Activated gamma-delta T cell treated with Interleukin-2 at 50 U/mL for 16 hours (primary cell): ENCODE data around the gene PML.

Source experiments
- DNase-seq: peaks from one replicate; pipeline ENCODE4 v3.0.0-alpha.2; 2020

The PML gene

DNA sequence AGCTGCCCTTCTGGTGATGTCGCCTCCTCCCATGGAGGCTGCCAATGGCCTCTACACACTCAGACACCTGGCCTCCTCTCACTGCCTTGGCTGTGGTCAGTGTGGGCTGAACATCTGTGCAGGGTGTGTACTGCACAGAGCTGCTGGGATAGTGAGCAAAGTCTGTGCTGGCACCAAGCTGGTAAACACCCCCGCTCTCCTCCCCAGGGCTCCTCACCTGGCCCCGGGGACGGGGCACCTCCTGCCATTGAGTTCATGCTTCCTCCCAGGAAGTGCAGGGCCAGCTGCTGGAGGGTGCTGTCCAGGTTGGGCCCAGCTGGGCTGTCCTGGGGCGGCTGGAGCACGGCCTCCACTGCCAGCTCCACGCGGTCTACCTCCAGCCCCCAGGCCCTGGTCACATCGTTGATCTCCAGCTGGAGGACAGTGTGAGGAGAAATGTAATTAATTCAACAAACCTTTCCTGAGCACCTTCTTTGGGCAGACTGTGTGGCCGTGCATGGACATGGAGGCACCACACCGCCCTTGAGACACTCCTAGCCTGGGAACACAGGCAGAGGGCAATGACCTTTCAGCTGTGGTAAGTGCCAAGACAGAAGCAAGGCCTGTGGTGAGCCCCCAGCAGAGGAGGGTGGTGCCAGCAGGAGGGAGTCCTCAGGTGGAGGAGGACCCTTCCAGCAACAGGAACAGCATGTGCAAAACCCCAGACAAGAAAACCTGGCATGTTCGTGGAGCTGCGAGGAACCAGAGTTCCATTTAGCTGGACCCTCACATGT, 9.2 kb upstream of the PML start:
- DNase-seq = no peak

DNA sequence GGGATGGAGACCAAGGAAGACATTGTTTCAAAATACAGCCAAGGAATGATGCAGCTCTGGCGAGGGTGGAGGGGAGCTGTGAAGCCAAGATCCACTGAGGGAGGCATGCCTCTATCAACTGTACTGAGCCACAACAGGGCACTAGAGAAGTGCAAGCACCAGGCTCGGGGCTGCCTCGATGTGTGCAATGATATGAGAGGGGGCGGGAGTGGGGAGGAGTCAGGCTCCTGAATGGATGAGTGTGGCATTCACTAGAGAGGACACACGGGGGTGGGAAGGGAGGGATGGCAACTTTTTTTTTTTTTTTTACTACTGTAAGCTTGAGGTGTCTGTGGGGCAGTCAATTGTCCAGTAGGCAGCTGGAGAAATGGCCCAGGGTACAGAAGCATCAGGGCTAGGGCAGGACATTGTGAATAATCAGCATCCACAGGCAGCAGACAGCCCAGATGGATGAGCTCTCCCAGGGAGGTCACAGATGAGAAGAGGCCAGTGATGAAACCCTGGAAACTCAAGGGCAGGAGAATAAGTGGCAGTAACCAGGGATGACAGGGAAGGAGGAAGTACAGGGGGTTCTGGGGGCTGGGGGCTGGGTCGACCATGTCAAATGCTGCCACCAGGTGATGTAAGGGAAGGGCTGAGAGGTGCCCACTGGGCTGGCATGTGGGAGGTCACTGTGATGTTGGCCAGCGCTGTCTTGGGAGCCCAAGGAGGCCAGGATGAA, 8.3 kb upstream of the PML start:
- no peak for DNase-seq

DNA sequence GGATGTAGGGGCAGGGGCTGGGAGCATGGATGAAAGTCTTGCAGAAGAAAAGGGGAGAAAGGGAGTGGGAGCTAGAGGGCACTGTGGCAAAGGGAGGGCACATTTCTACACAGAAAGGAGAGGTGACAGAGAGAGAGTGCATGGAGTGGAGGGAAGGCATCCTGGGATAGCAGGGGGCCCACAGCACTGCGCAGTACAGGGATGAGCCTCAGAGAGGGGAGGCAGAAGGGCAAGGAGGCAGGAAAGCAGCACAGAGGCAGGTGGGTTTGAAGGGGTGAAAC, 7.8 kb upstream of the PML start:
- no peak for DNase-seq

DNA sequence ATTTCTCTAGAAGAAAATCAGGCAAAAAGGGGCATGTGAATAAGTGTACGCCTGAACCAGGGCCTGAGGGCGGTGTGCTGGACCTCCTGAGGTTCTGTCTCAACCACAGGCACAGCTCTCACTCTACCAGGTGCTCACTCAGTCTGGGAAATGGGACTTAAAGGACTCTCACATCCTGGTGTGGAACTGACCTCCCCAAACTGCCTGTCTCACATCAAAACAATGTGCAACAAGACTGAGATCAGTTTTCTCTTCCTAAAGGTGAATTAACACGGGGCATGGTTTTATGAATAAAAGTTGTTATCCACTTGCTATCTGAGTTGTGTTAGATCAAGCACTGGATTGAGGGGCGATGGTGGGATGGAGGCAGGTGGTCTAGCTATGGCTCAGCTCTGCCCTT, 7.3 kb upstream of the PML start:
- DNase-seq = no peak

DNA sequence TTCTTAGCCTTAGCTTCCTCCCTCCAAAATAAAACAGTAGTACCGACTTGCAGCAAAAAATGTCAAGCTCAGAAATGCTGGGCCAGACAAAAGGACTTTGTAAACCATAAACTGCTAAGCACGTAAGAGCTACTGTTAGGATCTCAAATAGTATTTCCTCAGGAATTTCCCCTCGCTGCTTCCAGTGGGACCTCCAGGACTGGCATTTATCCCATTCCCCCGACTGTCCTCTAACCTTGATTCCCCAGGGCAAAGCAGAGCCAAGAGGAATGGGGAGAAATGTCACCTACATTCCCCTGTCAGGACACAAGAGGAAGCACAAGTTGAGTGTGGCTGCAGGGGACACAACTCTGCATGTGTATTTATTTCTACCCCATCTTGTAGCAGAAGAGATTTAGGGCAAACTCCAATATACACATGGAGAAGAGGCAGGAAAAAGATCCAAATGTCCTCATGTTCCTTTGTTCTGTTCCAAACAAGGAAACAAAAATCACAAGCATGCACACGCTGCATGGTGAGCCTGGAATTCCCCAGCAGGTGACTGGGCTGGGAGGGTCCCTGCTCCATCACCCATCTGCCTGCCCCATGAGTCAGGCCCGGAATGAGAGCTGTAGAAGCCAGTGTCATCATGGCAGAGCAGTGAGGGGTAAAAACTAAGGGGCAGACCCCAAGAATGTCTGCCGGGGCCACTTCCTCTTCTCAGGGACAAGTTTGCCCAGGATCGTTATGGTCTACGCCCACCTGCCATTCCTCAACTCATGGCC, 6.7 kb upstream of the PML start:
- no peak for DNase-seq

DNA sequence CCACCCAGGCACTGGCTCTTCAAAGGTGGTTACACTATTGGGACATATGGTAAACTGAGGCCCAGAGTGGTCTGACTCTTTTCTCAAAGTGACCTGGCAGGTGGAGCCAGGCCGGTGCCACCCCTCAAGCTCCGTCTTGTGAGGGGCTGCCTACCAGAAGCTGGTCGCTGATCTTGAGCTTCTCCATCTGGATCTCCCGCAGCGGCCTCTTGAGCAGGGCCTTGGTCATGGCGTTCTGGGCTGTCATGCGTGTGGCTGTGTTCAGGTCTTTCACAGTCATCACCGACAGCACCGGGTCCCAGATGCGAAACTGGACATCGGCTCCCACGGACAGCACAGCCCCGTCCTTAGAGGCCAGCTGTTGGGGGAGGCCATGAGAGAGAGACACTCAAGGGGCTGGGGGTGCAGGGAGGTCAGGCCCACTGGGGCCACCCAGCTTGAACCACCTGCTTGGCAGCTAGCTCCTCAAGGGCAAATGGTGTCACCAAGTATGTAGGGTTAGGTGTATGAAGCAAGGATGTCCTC, 6.0 kb upstream of the PML start:
- DNase-seq = no peak

DNA sequence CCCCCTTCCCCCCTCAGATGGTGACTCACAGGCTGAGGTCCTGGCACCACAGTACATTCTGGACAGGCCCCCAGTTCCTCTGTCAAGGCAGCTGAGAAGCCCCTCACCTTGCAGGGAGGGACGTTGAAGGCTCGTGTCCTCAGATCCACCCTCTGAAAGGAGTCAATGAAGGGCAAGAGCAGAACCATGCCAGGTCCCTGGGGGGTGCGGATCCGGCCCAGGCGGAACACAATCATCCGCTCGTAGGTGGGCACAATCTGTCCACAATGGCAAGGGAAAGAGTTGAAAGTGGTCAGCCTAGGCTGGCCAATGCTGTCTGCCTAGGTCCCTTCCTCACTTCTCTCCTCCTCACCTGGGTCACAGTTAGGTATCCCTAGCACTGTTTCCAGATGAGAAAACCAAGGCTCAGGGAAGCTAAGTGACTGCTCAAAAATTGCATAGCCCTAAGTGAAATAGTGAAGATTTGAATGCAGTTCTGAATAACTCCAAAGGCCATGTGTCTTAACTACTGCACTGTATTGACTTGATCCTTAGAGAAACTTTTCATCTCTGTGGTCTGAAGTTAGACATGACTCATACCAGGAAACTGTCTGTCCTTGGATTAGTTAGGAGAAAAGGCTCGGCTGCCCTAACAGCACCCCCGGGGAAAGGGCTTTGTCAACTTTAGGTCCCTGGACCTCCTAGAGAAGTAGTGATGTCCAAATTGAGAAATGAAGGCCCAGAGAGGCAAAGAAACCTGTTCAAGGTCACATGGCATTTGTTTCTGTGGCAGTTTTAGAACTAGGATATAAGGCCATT, 5.3 kb upstream of the PML start:
- DNase-seq = no peak

DNA sequence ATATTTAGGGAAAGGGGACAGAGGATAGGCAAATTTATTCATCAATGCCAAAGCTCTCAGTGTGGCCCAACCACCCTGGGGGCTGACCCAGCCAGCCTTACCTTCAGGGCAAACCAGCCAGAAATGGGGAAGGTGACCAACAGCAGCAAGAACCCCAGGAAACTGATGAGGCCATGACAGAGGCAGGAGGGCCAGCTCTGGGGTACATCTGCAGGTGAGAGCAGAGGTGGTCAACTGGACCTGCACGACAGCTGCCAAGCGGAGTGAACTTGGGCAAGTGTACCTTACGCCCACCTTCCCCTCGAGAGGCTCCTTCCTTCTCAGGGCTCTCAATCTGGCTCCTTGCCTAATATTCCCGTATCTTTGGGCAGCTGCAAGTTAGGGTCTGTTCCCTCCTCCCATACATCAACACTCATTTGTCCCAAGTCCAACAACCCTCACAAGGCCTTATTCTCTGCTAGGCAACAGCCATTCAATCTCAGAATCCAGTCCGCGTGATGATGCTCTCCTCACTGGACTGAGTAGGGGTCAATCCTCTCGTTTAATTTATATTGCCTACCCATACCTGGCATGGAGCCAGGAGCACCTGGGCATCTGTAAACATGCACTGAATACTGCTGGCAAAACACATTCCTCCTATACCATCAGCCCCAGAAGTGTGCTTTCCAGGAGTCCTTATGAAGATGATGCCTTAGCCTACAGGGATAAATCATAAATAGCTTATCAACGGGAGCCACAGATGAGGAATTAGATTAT, 4.1 kb upstream of the PML start:
- no peak for DNase-seq

DNA sequence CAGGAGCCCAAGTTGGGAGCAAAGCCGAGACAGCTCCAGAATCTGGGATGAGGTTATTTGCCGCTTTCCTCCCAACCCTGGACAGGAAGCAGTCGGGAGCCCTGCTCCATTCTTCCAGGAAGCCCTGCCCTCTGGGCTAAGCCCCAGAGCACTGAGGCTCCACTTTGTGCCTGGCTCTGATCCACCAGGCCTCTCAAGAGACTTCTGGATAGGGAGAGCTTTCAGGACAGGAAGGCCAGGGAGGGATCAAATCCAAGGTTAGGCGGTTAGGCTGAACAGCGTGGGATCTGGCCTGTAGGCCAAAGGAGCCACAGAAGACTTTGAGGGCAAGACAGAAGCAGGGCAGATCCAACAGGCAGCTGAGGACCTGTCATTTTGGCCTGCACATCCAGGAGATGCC, 3.3 kb upstream of the PML start:
- DNase-seq = no peak

DNA sequence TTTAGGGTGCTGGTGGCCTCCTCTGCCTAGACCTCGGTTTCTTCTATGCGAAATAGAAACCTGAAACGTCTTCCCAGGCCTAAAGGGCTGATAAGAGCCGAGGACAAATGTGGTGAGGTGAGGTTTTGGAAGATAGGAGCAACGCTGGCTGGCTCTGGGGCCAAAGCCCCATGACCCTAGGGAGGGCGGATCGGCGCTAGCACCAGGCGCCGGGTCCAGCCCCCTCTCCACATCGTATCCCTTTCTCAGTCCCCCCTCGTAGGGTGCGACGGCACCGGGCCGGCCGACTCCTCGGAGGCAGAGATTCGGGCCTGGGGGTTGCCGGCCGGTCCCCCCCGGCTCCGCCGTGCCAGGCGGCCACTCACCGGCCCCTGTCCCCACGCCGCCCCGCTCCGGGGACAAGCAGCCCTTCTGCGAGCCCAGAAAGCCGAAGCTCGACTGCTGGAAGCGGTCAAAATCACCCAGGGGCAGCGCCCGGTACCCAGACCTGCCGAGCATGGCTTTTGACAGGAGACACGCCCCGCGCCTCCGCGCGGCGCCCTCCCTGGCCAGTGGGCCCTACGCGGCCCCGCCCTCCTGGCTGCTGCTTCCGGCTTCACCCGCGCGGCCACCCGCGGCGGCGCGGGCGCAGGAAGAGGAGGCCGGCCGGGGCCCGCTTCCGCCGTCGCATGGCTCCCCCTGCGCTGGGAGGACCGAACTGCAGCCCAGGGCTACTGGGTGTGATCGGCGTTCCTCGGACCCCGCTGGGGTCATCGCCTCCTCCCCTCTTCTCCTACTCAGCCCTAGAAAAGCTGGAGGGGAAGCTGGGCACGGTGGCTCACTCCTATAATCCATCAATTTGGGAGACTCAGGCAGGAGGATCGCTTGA, 2.6 kb upstream of the PML start, which contains the start of gene STOML1:
Gene STOML1 (minus strand): TSS at position 570 of the 868 bp plus-strand sequence. CDS start 72 bp downstream, at position 498.
- DNase-seq = peak; percentile 92

DNA sequence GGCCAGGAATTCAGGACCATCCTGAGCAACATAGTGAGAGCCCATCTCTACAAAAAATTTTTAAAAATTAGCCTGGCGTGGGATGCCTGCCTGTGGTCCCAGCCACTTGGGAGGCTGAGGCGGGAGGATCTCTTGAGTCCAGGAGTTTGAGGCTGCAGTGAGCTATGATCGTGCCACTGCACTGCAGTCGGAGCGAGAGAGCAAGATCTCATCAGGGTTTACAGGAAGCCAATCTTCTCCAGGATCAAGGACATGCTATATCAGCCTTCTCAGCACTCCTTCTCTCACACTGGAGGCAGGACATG, 2.0 kb upstream of the PML start:
- DNase-seq = no peak

DNA sequence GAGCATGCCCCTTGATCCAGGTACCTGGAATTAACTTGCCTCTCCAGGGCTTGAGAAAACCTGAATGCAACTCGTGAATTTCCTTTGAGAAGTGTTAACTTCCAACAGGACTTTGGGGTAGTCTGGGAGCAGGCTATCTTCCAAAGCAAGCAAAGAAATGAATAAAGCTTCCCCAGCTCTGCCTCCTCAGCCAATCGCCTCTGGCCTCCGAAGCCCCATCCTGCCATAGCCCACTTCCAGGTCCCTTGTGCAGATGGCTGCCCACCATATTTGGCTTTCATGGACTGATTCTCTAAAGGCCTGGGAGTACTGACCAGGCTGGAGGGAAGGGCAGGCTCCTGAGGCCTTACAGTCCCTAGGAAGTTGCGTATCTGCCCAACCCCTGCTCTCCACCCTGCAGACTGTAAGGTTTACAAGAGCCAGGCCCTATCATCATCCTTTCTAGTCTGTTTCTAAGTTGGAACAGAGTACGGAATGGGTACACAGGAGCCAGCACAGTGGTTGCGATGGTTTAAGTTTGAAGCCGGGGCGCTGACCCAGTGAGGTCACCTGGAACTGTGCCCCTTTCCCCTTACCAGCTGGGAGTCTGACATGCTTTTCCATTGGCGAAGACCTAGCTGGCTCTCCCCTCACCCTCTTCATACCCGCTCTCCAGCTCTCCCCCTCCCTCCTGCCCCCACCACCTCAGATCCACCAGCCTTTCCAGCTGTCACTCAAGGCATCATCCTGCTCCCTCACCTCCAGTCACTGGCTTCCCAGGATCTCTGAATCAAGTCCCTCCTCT, 1.1 kb upstream of the PML start:
- no peak for DNase-seq

DNA sequence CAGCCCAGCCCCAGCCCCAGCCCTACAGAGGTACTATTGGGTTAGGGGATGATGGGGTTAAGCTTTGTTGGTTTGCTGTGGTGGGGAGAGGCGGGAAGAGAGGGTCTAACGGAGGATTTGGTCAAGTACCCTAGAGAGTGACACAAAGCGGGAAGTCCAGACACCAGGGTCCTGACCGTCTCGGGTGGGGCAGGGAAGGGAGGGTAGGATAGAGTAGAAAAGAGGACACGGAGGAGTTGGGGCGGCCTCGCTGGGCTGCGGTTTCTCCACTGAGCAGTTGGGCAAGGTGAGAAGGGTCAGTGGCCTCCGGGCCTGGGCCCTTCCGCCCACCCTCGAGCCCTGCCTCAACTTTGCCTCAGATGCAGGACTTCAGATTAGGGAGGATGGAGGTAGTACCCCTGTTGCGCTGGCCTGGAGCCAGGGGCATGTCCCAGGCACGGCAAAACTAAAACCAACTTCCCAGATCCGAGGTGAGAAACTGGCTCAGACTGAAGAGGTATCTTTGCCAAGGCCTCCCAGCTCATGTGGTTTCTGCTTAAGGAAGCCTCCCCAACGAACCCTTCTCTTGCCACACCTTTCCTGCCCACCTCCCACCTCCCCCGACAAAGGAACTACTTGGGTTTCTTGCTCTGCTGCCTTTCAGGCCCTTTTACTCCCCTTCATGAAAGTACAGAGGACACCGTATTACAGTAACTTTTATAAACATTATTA, 551 bp downstream of the PML start:
- DNase-seq = no peak

DNA sequence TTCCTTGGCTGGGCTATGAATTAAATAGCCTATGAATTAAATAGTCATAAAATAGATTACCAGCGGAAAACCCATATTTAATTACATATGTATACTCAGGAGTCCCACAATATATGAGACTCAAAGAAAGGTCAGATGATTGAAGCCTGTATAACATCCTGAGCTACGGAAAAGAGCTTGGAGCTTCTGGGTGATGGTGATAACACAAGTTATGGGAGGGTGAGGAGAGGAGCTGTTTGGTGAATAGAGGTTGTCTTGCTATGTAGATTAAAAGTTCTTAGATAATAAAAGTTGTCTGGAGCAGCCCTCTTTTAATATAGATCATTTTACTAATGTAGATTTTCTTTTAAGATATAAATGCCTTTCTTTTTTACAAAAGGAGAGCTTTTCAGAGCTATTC, 1.8 kb downstream of the PML start:
- no peak for DNase-seq

DNA sequence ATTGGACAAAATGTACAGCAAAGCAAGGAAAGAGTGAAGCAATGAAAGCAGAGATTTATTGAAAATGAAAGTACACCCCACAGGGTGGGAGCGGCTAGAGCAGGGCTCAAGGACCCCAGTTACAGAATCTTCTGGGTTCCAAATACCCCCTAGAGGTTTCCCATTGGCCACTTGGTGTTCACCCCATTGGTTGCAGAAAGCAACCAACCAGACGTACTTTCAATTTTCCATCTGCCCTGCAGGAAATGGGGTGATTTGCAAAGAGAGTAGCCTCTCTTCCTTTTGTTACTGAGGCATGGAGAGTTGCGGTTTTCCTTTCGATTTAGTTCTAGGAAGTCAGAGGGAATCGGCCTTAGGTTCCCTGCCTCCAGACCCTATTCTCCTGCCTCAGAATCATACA, 2.4 kb downstream of the PML start:
- no peak for DNase-seq

DNA sequence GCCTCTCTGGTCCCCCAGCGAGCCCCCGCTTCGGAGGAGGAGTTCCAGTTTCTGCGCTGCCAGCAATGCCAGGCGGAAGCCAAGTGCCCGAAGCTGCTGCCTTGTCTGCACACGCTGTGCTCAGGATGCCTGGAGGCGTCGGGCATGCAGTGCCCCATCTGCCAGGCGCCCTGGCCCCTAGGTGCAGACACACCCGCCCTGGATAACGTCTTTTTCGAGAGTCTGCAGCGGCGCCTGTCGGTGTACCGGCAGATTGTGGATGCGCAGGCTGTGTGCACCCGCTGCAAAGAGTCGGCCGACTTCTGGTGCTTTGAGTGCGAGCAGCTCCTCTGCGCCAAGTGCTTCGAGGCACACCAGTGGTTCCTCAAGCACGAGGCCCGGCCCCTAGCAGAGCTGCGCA, 3.5 kb downstream of the PML start:
- DNase-seq = no peak

DNA sequence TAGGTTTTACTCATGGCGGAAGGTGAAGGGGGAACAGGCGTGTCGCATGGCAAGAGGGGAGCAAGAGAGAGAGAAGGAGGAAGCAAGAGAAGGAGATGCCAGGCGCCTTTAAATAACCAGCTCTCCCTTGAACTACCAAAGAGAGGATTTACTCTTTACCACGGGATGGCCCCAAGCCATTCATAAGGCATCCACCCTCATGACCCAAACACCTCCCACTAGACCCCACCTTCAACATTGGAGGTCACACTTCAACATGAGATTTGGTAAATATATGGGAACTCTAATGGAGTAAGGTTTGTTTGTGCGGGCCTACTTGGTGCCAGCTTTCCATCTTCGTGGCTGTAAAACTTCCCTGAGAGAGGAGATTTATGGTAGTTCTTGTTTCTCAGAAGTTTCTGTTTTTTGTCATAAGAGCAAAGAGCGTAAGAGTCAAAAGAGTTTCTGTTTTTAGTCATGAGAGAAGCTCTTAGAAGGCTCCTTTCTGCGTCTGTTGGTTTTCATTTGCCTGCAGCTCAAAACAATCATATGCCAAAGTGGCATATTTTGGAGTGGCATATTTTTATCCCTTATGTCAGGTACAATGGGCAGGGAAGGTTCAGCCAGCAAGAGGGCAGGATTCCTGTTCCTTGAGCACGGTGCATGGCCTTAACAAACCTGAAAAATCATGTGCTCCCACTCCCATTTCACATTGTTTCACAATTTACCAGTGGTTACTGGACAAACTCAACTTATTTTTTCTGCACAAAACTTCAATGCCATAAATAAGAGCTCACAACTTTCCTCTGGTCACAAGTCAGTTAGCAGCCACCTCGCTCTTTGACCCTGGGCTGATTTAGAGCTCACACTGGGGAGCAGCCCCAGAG, 12.5 kb downstream of the PML start:
- DNase-seq = no peak

DNA sequence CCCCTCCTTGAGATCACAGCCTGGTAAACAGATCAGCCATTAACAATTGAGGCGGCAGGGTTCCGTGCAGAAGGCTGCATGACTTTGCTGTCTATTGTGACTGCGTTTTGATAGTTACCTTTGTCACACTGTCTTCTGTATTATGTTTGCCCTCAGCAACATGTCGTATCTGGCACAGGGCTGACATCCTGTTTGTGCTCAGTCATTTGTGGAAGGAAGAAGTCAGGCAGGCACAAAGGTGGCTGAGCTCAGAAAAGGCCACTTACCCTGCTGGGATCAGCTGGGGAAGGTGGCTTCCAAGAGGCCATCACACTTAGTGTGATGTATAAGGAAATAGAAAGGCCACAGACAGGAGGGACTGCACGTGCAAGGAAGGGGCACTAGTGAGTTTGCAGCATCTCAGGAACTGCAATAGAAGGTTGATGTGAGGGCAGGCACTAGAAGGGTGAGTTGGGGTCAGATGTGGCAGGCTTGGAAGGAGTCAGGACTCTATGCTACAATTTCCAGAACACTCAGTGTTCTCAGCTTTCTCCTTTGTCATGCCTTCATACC, 13.4 kb downstream of the PML start:
- DNase-seq = no peak

DNA sequence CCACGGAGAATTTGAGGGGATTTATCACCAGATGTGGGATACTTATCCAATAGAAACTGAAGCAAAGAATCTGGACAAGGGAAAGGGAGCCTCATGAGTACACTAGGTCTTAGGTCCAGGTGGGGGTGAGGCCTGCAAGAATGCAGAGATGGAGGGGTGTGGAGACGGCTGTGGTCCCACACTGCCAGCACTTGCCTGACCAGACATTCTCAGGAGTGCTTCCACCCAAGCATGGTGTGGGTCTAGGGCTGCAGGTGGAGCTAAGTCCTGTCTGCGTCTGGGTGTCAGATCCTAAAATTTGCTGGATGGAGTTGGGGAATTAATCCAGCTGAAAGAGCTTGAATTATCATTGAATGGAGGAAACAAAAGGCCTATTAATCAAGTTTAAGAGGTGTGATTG, 14.4 kb downstream of the PML start:
- no peak for DNase-seq
